Lower leg skin (tissue), 3 donors: ENCODE measurements around the gene FAM72A.
"Not testable (repeated sequence)": the region's sequence is repeated elsewhere in the genome, so short reads cannot be mapped to it uniquely, and the experiment has no call there.

ENCODE experiments used
- CTCF ChIP-seq, 3 donors: fragments of 450-650 bp; IDR thresholded peaks; one replicate each; pipeline ENCODE4 v1.5.1; 2016; ENCODE audit warnings: antibody characterized with exemption in 3 of 3, mild to moderate bottlenecking in 3 of 3, moderate library complexity in 2 of 3
- POLR2A ChIP-seq, 2 donors: fragments of 450-650 bp; IDR thresholded peaks; one replicate each; pipeline ENCODE4 v1.6.1; 2016 to 2017; ENCODE audit warnings: antibody characterized with exemption in 2 of 2, mild to moderate bottlenecking in 1 of 2, moderate library complexity in 1 of 2

GRCh38 chr1:206245479-206245878, 42.8 kb upstream of the FAM72A start:
- not testable (repeated sequence) for TF ChIP-seq CTCF, POLR2A (IDR thresholded peaks at IDR 0.05)
